GM23248 (cell line): ENCODE measurements around the gene KLHL30. TPM values are rescaled to one million over a fixed set of nuclear protein-coding genes. Genes with fewer than 3 reads are reported as not detected.

Experiments used
- DNase-seq: peaks from one replicate; pipeline ENCODE4 v3.0.0-alpha.2; 2015
- H2AFZ ChIP-seq: fragments of 200-600 bp; sonication (generic); 2 replicates; pipeline ENCODE4 v1.6.1; 2016; ENCODE audit warnings: antibody characterized with exemption
- H3F3A ChIP-seq: fragments of 200-600 bp; sonication (generic); 2 replicates; pipeline ENCODE4 v1.6.1; 2016; ENCODE audit warnings: mild to moderate bottlenecking, antibody characterized with exemption, mixed run types; ENCODE audit not compliant: insufficient read depth
- H3K27ac ChIP-seq: fragments of 200-600 bp; sonication (generic); 2 replicates; pipeline ENCODE4 v1.5.1; 2016; ENCODE audit warnings: mild to moderate bottlenecking
- H3K27me3 ChIP-seq: fragments of 200-600 bp; sonication (generic); replicated peaks from 2 replicates; pipeline ENCODE4 v1.6.1; 2016; ENCODE audit warnings: mild to moderate bottlenecking; ENCODE audit not compliant: insufficient read depth
- H3K36me3 ChIP-seq: fragments of 200-600 bp; sonication (generic); 2 replicates; pipeline ENCODE4 v1.6.1; 2016; ENCODE audit warnings: low read depth, mild to moderate bottlenecking
- H3K4me1 ChIP-seq: fragments of 200-600 bp; sonication (generic); 2 replicates; pipeline ENCODE4 v1.6.1; 2016; ENCODE audit warnings: mild to moderate bottlenecking; ENCODE audit not compliant: insufficient read depth
- H3K4me2 ChIP-seq: fragments of 200-600 bp; sonication (generic); one replicate; pipeline ENCODE4 v1.6.1; 2016; ENCODE audit warnings: mild to moderate bottlenecking; ENCODE audit not compliant: unreplicated experiment
- H3K4me3 ChIP-seq: fragments of 200-600 bp; sonication (generic); 2 replicates; pipeline ENCODE4 v1.5.1; 2016; ENCODE audit warnings: mild to moderate bottlenecking
- H3K79me2 ChIP-seq: fragments of 200-600 bp; sonication (generic); 2 replicates; pipeline ENCODE4 v1.6.1; 2016; ENCODE audit warnings: mild to moderate bottlenecking; ENCODE audit not compliant: insufficient read depth
- H3K9ac ChIP-seq: fragments of 200-600 bp; sonication (generic); 2 replicates; pipeline ENCODE4 v1.6.1; 2016; ENCODE audit warnings: mild to moderate bottlenecking
- H3K9me2 ChIP-seq: fragments of 200-600 bp; sonication (generic); 2 replicates; pipeline ENCODE4 v1.6.1; 2016; ENCODE audit warnings: mixed run types, mild to moderate bottlenecking, moderate library complexity; ENCODE audit not compliant: insufficient read depth
- H3K9me3 ChIP-seq: fragments of 200-600 bp; sonication (generic); one replicate; pipeline ENCODE4 v1.6.1; 2017; ENCODE audit warnings: low read depth
- H4K20me1 ChIP-seq: fragments of 200-600 bp; sonication (generic); 2 replicates; pipeline ENCODE4 v1.6.0; 2016; ENCODE audit not compliant: insufficient read depth
- EZH2 ChIP-seq: fragments of 200-600 bp; sonication (generic); IDR thresholded peaks from 2 replicates; pipeline ENCODE4 v1.6.1; 2018; ENCODE audit warnings: antibody characterized with exemption, mild to moderate bottlenecking; ENCODE audit not compliant: insufficient read depth, poor library complexity, severe bottlenecking
- EZH2phosphoT487 ChIP-seq: fragments of 200-600 bp; sonication (generic); IDR thresholded peaks from 2 replicates; pipeline ENCODE4 v1.6.1; 2018; ENCODE audit warnings: antibody characterized with exemption, moderate library complexity, mild to moderate bottlenecking, low read depth; ENCODE audit not compliant: insufficient read depth
- WGBS, 2 experiments: methylation state at CpG; one replicate each; pipeline ENCODE4 v1.1.6; 2015 to 2017; ENCODE audit warnings: low lambda C conversion rate in 2 of 2, low coverage in 1 of 2; ENCODE audit errors: missing lambda C conversion rate in 2 of 2; 5-methylcytosine and 5-hydroxymethylcytosine counted together
- in situ Hi-C: fragments of 300-500 bp; cut with MboI; formaldehyde crosslinking; loops from 2 replicates; pipeline ENCODE4 v1.15.0; 2020
- polyA plus RNA-seq: library from polyadenylated mRNA; unstranded; fragments of >200 nt; fragmentation: Nextera tagmentation; extraction: Ambion mirVana; gene quantifications from 2 replicates; pipeline ENCODE4 v1.2.1, GENCODE V29; 2016
- total RNA-seq: library from RNA; depleted of rRNA; stranded (reverse); fragments of >200 nt; shearing (Covaris generic); gene quantifications from 2 replicates; pipeline ENCODE4 v1.2.3, GENCODE V29; 2014

KLHL30 gene
- total and polyA plus RNA-seq, 2 experiments from 2014 or later: 0.05 to 0.11 TPM

DNA sequence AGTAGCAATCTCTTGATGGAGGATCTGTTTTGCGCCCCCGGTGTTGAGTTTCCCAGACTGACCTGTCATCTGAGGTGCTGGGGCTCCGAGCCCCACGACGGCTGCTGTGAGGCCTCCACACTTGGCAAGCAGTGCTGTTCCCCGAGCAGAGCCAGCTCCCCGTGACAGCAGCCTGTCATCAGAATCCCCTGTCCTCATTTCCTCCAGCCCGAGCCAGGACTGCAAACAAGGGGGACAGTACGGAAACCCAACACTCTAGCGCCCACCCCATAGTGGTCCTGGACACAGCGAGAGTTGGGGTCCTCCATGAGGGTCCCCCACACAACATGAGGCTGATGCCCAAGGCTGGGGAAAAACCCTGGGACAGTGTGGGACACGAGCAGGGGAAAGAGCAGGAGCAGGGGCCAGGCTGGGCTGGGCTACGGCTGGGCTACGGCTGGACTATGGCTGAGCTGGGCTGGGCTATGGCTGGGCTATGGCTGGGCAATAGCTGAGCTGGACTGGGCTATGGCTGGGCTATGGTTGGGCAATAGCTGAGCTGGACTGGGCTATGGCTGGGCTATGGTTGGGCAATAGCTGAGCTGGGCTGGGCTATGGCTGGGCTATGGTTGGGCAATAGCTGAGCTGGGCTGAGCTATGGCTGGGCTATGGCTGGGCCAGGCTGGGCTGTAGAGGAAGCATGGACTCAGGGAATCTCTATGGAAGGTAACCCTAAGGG lies 1.5 kb upstream of the KLHL30 start:
- H3K9me2 ChIP-seq: no peaks in the 10 kb centered on the region
- WGBS, 2 experiments: 26% methylated on average over 14 of the region's 14 CpGs
- H3K9me3 ChIP-seq: no peaks in the 10 kb centered on the region
- H2AFZ ChIP-seq: peak overlapping the region; percentile 46
- no peaks in the 10 kb centered on the region for H4K20me1 ChIP-seq
- in situ Hi-C loops: no loop called here
- H3K79me2 ChIP-seq: no peaks in the 10 kb centered on the region
- no peaks in the 10 kb centered on the region for H3F3A ChIP-seq
- no peak overlapping the region for H3K4me3 ChIP-seq
- no peaks in the 10 kb centered on the region for H3K27me3 ChIP-seq
- no peak overlapping the region for H3K4me2 ChIP-seq
- H3K4me1 ChIP-seq: peaks cover 4% of the 10 kb centered on the region; the same call in 1 of the 2 replicates
- no peak overlapping the region for H3K27ac ChIP-seq
- DNase-seq: peak; percentile 72
- TF ChIP-seq EZH2: no peak
- TF ChIP-seq EZH2phosphoT487: no peak
- no peaks in the 10 kb centered on the region for H3K36me3 ChIP-seq
- no peak overlapping the region for H3K9ac ChIP-seq

DNA sequence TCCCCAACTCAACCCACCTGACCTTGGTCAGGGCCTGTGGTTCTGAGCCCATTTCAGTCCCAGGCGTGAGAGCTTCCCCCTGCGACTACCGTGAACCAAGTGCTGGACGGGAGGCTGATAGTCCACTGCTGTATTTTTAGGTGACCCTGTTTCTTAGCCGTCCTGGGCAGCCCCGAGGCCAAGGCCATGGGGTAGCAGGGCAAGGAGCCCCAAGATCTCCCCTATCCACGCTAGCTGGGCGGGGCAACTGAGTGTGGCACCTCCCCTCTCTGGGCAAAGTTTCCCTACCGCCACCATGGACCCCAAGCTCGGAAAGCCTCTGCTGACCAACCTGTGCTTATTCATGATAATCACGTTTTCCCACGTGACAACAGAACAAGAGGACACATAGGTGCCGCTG lies 583 bp upstream of the KLHL30 start:
- in situ Hi-C loops: no loop called here
- H3K4me2 ChIP-seq: no peak overlapping the region

DNA sequence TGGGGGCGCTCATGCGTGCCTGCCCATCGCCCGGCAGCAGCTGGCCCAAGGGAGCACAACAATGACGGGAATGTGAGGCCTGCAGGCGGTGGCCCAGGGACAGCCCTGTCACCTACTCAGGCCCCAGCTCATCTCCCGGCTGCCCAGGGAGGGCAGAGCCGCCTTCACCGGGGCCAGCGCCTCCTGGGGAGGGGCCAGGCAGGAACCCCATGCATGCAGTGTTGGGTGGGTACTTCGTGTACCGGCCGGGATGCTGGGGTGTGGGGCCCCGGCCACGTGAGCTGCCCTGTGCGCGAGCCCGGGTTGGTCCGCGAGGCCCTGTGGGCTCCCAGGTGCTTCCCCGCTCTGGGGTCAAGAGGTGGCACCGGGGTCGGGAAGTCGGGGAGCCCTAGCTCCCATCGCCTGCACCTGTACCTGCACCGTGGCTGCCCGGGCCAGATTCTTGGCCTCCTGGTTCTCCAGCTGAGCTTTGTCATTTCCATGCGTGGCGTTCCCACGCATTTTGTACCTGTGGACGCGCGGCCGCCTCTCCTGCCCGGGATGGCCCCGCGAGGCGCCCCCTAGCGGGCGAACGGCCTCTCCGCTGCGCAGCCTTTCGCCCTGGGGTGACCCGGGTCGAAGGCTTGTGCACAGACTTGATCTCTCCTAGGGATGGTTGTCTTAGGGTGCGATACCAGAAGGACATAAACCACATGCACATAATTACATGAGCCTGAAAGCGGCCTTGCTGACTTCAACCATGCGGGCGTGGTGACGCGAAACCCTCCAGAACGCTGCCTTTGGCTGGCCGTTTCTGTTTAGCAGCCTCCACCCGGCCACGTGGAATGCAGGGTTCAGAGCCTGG lies 950 bp downstream of the KLHL30 start:
- H3K4me1 ChIP-seq: peaks cover 15% of the 10 kb centered on the region
- no peak overlapping the region for H3K27ac ChIP-seq
- TF ChIP-seq EZH2phosphoT487 (no peak), EZH2 (no peak)
- H3K9ac ChIP-seq: no peak overlapping the region
- no peak overlapping the region for H3K4me3 ChIP-seq
- no peaks in the 10 kb centered on the region for H3K36me3 ChIP-seq
- DNase-seq: no peak
- no peaks in the 10 kb centered on the region for H4K20me1 ChIP-seq
- in situ Hi-C loops: no loop called here
- H3F3A ChIP-seq: no peaks in the 10 kb centered on the region
- WGBS, 2 experiments: 68 to 72% methylated on average over 46 to 49 of the region's 56 CpGs
- no peaks in the 10 kb centered on the region for H3K9me2 ChIP-seq
- H3K79me2 ChIP-seq: no peaks in the 10 kb centered on the region
- H3K9me3 ChIP-seq: no peaks in the 10 kb centered on the region
- H3K27me3 ChIP-seq: no peaks in the 10 kb centered on the region
- no peak overlapping the region for H2AFZ ChIP-seq
- no peak overlapping the region for H3K4me2 ChIP-seq

More for the DNA sequence above, 583 bp upstream of the KLHL30 start:
- no peak for TF ChIP-seq EZH2phosphoT487
- no peak for TF ChIP-seq EZH2
- H3F3A ChIP-seq: no peaks in the 10 kb centered on the region
- no peaks in the 10 kb centered on the region for H3K9me2 ChIP-seq
- H3K27me3 ChIP-seq: no peaks in the 10 kb centered on the region
- H3K79me2 ChIP-seq: no peaks in the 10 kb centered on the region
- H3K9ac ChIP-seq: no peak overlapping the region
- no peaks in the 10 kb centered on the region for H4K20me1 ChIP-seq
- no peaks in the 10 kb centered on the region for H3K9me3 ChIP-seq
- H3K27ac ChIP-seq: no peak overlapping the region
- no peak overlapping the region for H2AFZ ChIP-seq
- H3K4me1 ChIP-seq: peaks cover 4% of the 10 kb centered on the region; the same call in 1 of the 2 replicates
- no peak for DNase-seq
- no peak overlapping the region for H3K4me3 ChIP-seq
- H3K36me3 ChIP-seq: no peaks in the 10 kb centered on the region
- 85 to 88% methylated on average over 13 of the region's 13 CpGs for WGBS, 2 experiments

DNA sequence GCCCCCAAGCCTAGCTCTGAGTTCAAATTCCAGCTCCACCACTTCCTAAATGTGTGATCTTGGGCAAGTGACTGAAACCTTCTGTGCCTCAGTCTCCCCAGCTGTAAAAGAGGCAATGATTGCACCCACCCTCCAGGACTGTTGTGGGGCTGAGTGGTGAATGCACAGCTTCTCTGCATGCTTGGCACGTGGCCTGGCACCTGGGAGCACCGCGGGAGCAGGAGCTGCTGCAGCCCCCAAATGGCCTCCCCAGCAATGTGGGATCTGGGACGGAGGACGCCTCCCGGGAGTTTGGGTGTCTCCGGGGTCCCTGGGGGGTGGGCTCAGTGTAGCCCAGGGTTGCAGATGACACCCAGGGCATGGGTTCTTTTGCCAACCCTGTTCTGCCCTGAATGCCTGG lies 1.6 kb downstream of the KLHL30 start:
- no peaks in the 10 kb centered on the region for H3K27me3 ChIP-seq
- DNase-seq: no peak
- H3K79me2 ChIP-seq: no peaks in the 10 kb centered on the region
- no peaks in the 10 kb centered on the region for H4K20me1 ChIP-seq
- H3K27ac ChIP-seq: no peak overlapping the region
- H3F3A ChIP-seq: no peaks in the 10 kb centered on the region
- no peaks in the 10 kb centered on the region for H3K9me2 ChIP-seq
- WGBS, 2 experiments: 72 to 75% methylated on average over 7 of the region's 7 CpGs
- H3K9me3 ChIP-seq: no peaks in the 10 kb centered on the region
- H3K4me3 ChIP-seq: no peak overlapping the region
- no peak overlapping the region for H2AFZ ChIP-seq
- no peak for TF ChIP-seq EZH2
- no peak for TF ChIP-seq EZH2phosphoT487
- H3K9ac ChIP-seq: no peak overlapping the region
- H3K4me2 ChIP-seq: no peak overlapping the region
- in situ Hi-C loops: no loop called here
- H3K36me3 ChIP-seq: no peaks in the 10 kb centered on the region
- peaks cover 15% of the 10 kb centered on the region for H3K4me1 ChIP-seq
